Measurements from ENCODE around the gene TACR1. TPM values are rescaled to one million over a fixed set of nuclear protein-coding genes. Genes with fewer than 3 reads are reported as not detected.
A peak's percentile ranks its signal among the peaks of the same experiment; 100 is the strongest.
"Not testable (repeated sequence)": the region's sequence is repeated elsewhere in the genome, so short reads cannot be mapped to it uniquely, and the experiment has no call there.

The TACR1 gene
- polyA plus RNA-seq, 1 experiment, result 0.30 TPM

GRCh38 chr2:75064691-75065396 is 134.5 kb downstream of the TACR1 start:
- Histone ChIP-seq H3K27me3 (ENCODE audit: control insufficient read depth, insufficient read depth, low read length) (no peaks in the 10 kb centered on the region), H3K27ac (ENCODE audit: low read depth, low read length) (no peak overlapping the region), H3K4me3 (ENCODE audit: low read depth, low read length) (no peak overlapping the region; the same call in 1 of the 2 replicates), H3K9me3 (ENCODE audit: control insufficient read depth, insufficient read depth, low read length) (no peaks in the 10 kb centered on the region)
- no peak for DNase-seq (ENCODE audit: low read depth, low spot score)
- CTCF ChIA-PET, result interaction anchor here (0.6 to 2.3 kb wide), 42 partner anchors 8 to 544 kb away, joined by 3 to 15 read pairs (median 4); partner anchors contain the start of gene TACR1
- POLR2A ChIA-PET, result interaction anchor here (1.1 kb wide), 1 partner anchor 43 kb away, joined by 3 read pairs; no protein-coding TSS in a partner anchor
- TF ChIP-seq CTCF (IDR thresholded peaks at IDR 0.05; ENCODE audit: low read depth, low read length), result peak; percentile 84

- TF ChIP-seq CTCF (IDR thresholded peaks at IDR 0.05; ENCODE audit: low read depth, low read length), result no peak
- H3K9me3 ChIP-seq (ENCODE audit: control insufficient read depth, insufficient read depth, low read length), result no peaks in the 10 kb centered on the region
- H3K27me3 ChIP-seq (ENCODE audit: control insufficient read depth, insufficient read depth, low read length), result no peaks in the 10 kb centered on the region
- H3K4me3 ChIP-seq (ENCODE audit: low read depth, low read length), result no peak overlapping the region
- H3K27ac ChIP-seq (ENCODE audit: low read depth, low read length), result no peak overlapping the region
- no peak for DNase-seq (ENCODE audit: low read depth, low spot score)
- POLR2A ChIA-PET, result no interaction called here
- CTCF ChIA-PET, result interaction anchor here (0.6 to 2.3 kb wide), 33 partner anchors 8 to 439 kb away, joined by 3 to 15 read pairs (median 4); partner anchors contain the start of gene TACR1
Observed at GRCh38 chr2:75063906-75064305, 135.4 kb downstream of the TACR1 start.

DNA sequence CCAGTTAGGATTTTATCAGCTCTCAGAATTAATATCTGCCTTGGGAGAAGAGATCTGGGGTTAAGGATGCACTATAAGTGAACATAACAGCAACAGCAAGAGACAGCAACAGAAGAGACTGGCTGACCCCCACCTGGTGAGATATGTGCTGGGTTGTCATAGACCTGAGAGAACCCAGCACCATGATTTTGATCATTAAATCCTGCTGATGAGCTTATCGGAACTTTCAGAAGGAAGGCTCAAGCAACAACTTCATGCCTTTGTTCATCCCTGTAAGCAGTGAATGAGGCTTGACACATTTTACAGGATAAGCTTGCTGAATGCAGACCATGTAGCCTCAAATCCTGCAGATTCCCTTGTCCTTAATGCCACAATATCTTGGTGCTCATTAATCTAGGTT is 140.9 kb downstream of the TACR1 start:
- no peak for DNase-seq (ENCODE audit: low read depth, low spot score)
- H3K27ac ChIP-seq (ENCODE audit: low read depth, low read length), result no peak overlapping the region
- no peak for TF ChIP-seq CTCF (IDR thresholded peaks at IDR 0.05; ENCODE audit: low read depth, low read length)
- CTCF ChIA-PET, result interaction anchor here (0.9 to 1.1 kb wide), 2 partner anchors 139 to 141 kb away, joined by 3 read pairs; partner anchors contain the start of gene TACR1
- H3K27me3 ChIP-seq (ENCODE audit: control insufficient read depth, insufficient read depth, low read length), result no peaks in the 10 kb centered on the region
- POLR2A ChIA-PET, result no interaction called here
- H3K4me3 ChIP-seq (ENCODE audit: low read depth, low read length), result no peak overlapping the region
- H3K9me3 ChIP-seq (ENCODE audit: control insufficient read depth, insufficient read depth, low read length), result no peaks in the 10 kb centered on the region

- POLR2A ChIA-PET; DNase-seq (ENCODE audit: low read depth, low spot score); H3K27ac ChIP-seq (ENCODE audit: low read depth, low read length); H3K27me3 ChIP-seq (ENCODE audit: control insufficient read depth, insufficient read depth, low read length); H3K9me3 ChIP-seq (ENCODE audit: control insufficient read depth, insufficient read depth, low read length); H3K4me3 ChIP-seq (ENCODE audit: low read depth, low read length): not testable (repeated sequence)
- CTCF ChIA-PET, result interaction anchor here (1.6 kb wide), 1 partner anchor 8 kb away, joined by 9 read pairs; no protein-coding TSS in a partner anchor
Observed at GRCh38 chr2:75057150-75057549, 142.2 kb downstream of the TACR1 start.

- DNase-seq (ENCODE audit: low read depth, low spot score), result no peak
- Histone ChIP-seq H3K4me3 (ENCODE audit: low read depth, low read length) (no peak overlapping the region), H3K27ac (ENCODE audit: low read depth, low read length) (no peak overlapping the region), H3K9me3 (ENCODE audit: control insufficient read depth, insufficient read depth, low read length) (no peaks in the 10 kb centered on the region), H3K27me3 (ENCODE audit: control insufficient read depth, insufficient read depth, low read length) (no peaks in the 10 kb centered on the region)
- no peak for TF ChIP-seq CTCF (IDR thresholded peaks at IDR 0.05; ENCODE audit: low read depth, low read length)
- ChIA-PET POLR2A (no interaction called here), CTCF (interaction anchor here (1.6 kb wide), 1 partner anchor 9 kb away, joined by 9 read pairs; no protein-coding TSS in a partner anchor)
Observed at GRCh38 chr2:75055820-75056675, 143.3 kb downstream of the TACR1 start.

Data from AG04450 (cell line).